ENCODE measurements around the gene SLCO4A1. TPM values are rescaled to one million over a fixed set of nuclear protein-coding genes. Genes with fewer than 3 reads are reported as not detected.

The SLCO4A1 gene
- total and polyA plus RNA-seq, 2 donors (not counting 3 experiments of a cell fraction or from before 2014, with no cell fraction given): 1.4 to 4.1 TPM

- Histone ChIP-seq H3K79me2 (ENCODE audit: control insufficient read depth, insufficient read depth, low read length) (peaks cover 1% of the 10 kb centered on the region), H3K9ac (replicated peaks; ENCODE audit: extremely low read depth, insufficient read depth, low read length) (no peak overlapping the region), H3K4me3 (replicated peaks in 1 of 3; ENCODE audit: insufficient read depth in 1 of 3, low read depth in 1 of 3, low read length in 3 of 3) (no peak overlapping the region), H3K27me3 (ENCODE audit: control insufficient read depth in 2 of 2, insufficient read depth in 2 of 2, low read length in 2 of 2) (no peaks in the 10 kb centered on the region), H3K4me2 (ENCODE audit: insufficient read depth, low read length) (no peak overlapping the region), H3K36me3 (ENCODE audit: control insufficient read depth in 2 of 2, extremely low read depth in 1 of 2, insufficient read depth in 2 of 2, low read length in 2 of 2) (no peaks in the 10 kb centered on the region), H2AFZ (ENCODE audit: low read depth, low read length) (no peak overlapping the region), H3K9me1 (replicated peaks; ENCODE audit: control insufficient read depth, extremely low read depth, insufficient read depth, low read length) (no peaks in the 10 kb centered on the region), H3K27ac (ENCODE audit: insufficient read depth, low read depth, low read length) (no peak overlapping the region), H3K9me3 (replicated peaks; ENCODE audit: control insufficient read depth, insufficient read depth, low read length) (no peaks in the 10 kb centered on the region), H4K20me1 (replicated peaks; ENCODE audit: control insufficient read depth, extremely low read depth, insufficient read depth, low read length) (no peaks in the 10 kb centered on the region), H3K4me1 (ENCODE audit: control insufficient read depth, extremely low read depth, insufficient read depth, low read length) (peaks cover 13% of the 10 kb centered on the region)
- dilution Hi-C loops (cut with MboI; ENCODE audit: extremely low pct_ligation_motif_present, low sequenced_read_pairs) (no loop called here), intact Hi-C loops (cut with micrococcal nuclease) (no loop called here)
- DNase-seq (ENCODE audit: low read depth, low spot score): no peak
- CTCF ChIA-PET: no interaction called here
- no peak for FAIRE-seq
- POLR2A ChIA-PET: no interaction called here
- TF ChIP-seq POLR2AphosphoS5 (IDR thresholded peaks at IDR 0.05; ENCODE audit: insufficient read depth, low read depth, low read length) (no peak), FOS (IDR thresholded peaks at IDR 0.05; ENCODE audit: borderline replicate concordance, insufficient read depth, low read length) (no peak), GATA2 (IDR thresholded peaks at IDR 0.05; ENCODE audit: insufficient read depth, insufficient read length, low read depth, low read length) (no peak), JUN (IDR thresholded peaks at IDR 0.05; ENCODE audit: borderline replicate concordance, insufficient read depth, insufficient read length, low read depth) (no peak), POLR2A (IDR thresholded peaks at IDR 0.05; ENCODE audit: low read depth, low read length) (no peak), MYC (IDR thresholded peaks at IDR 0.05; ENCODE audit: low read depth, low read length) (no peak), CTCF (IDR thresholded peaks at IDR 0.05; ENCODE audit: extremely low read depth in 1 of 2, insufficient read depth in 1 of 2, low read depth in 1 of 2, low read length in 2 of 2) (no peak), EZH2 (IDR thresholded peaks at IDR 0.05; ENCODE audit: borderline replicate concordance, low read depth, low read length, severe bottlenecking) (no peak)
- TF ChIP-seq, protein P1, sequence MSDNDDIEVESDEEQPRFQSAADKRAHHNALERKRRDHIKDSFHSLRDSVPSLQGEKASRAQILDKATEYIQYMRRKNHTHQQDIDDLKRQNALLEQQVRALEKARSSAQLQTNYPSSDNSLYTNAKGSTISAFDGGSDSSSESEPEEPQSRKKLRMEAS (IDR thresholded peaks at IDR 0.05; ENCODE audit: insufficient read depth, insufficient read length): no peak
- no TSS peak for BruUV-seq (replicated peaks)
These were observed 6.2 kb downstream of the SLCO4A1 start for GRCh38 chr20:62648318-62648995.
